Gastroesophageal sphincter (tissue), 3 donors: ENCODE measurements around the gene SGMS1.

Experiments
- CTCF ChIP-seq, 4 experiments: fragments of 200-600 bp in 2 of 4; fragments of 450-650 bp in 2 of 4; sonication (generic) in 1 of 4; IDR thresholded peaks; one replicate each; pipeline ENCODE4 v1.5.1; 2017 to 2019; ENCODE audit warnings: antibody characterized with exemption in 4 of 4, mild to moderate bottlenecking in 2 of 4, moderate library complexity in 2 of 4
- POLR2A ChIP-seq, 2 donors: fragments of 450-650 bp; IDR thresholded peaks; one replicate each; pipeline ENCODE4 v1.6.1; 2017; ENCODE audit warnings: antibody characterized with exemption in 2 of 2, mild to moderate bottlenecking in 2 of 2, moderate library complexity in 1 of 2
- POLR2AphosphoS5 ChIP-seq: sonication (generic); formaldehyde crosslinking; IDR thresholded peaks from one replicate; pipeline ENCODE4 v1.6.1; 2017; ENCODE audit warnings: antibody characterized with exemption

GRCh38 chr10:50501478-50501877, 122.3 kb downstream of the SGMS1 start:
- TF ChIP-seq CTCF (IDR thresholded peaks at IDR 0.05), result no peak
- TF ChIP-seq POLR2A (IDR thresholded peaks at IDR 0.05), result no peak
- TF ChIP-seq POLR2AphosphoS5, result no peak
